ENCODE results near the gene PAGR1.

GRCh38 chr16:29779474-29779873, 36.5 kb upstream of the PAGR1 start:
- no peak for TF ChIP-seq MAFK (IDR thresholded peaks at IDR 0.05; ENCODE audit: low read depth, low read length)
- TF ChIP-seq CEBPB (IDR thresholded peaks at IDR 0.05; ENCODE audit: low read depth, low read length): no peak
- TF ChIP-seq CBX5 (IDR thresholded peaks at IDR 0.05; ENCODE audit: low read depth, low read length): no peak
- TF ChIP-seq CTCF (IDR thresholded peaks at IDR 0.05; ENCODE audit: control extremely low read depth in 1 of 3, insufficient read depth in 1 of 3, low read depth in 1 of 3, low read length in 3 of 3): no peak
- TF ChIP-seq JUND (IDR thresholded peaks at IDR 0.05; ENCODE audit: low read length): no peak
- no peak for TF ChIP-seq ASH2L (IDR thresholded peaks at IDR 0.05; ENCODE audit: low read length)
- TF ChIP-seq CHD2 (IDR thresholded peaks at IDR 0.05; ENCODE audit: low read length): no peak
- no peak for TF ChIP-seq YY1 (IDR thresholded peaks at IDR 0.05; ENCODE audit: low read depth, low read length)
- no peak for TF ChIP-seq CHD1 (IDR thresholded peaks at IDR 0.05; ENCODE audit: low read depth, low read length)
- no peak for TF ChIP-seq POLR2AphosphoS5 (IDR thresholded peaks at IDR 0.05; ENCODE audit: low read depth, low read length)
- no peak for TF ChIP-seq SP4 (IDR thresholded peaks at IDR 0.05; ENCODE audit: low read length)
